SK-N-SH (cell line): Measurements from ENCODE around the gene NLRP4.

Experiments used
- CTCF ChIP-seq: fragments of 200-600 bp; sonication (generic); IDR thresholded peaks from 2 replicates; pipeline ENCODE4 v1.6.1; 2017; ENCODE audit warnings: antibody characterized with exemption, mild to moderate bottlenecking, moderate library complexity
- MAX ChIP-seq: IDR thresholded peaks from 2 replicates; pipeline ENCODE4 v1.4.0; 2012; ENCODE audit warnings: low read depth
- NFIC ChIP-seq: IDR thresholded peaks from 2 replicates; pipeline ENCODE4 v1.4.0; 2012; ENCODE audit warnings: borderline replicate concordance
- NRF1 ChIP-seq: IDR thresholded peaks from 2 replicates; pipeline ENCODE4 v1.6.1; 2012; ENCODE audit warnings: low read depth, mild to moderate bottlenecking, low read length
- POLR2AphosphoS5 ChIP-seq: IDR thresholded peaks from 2 replicates; pipeline ENCODE4 v1.6.1; 2012; ENCODE audit warnings: low read depth, low read length
- TCF12 ChIP-seq: IDR thresholded peaks from 2 replicates; pipeline ENCODE4 v1.4.0; 2012

GRCh38 chr19:55866521-55866920 is 30.2 kb downstream of the NLRP4 start:
- TF ChIP-seq CTCF (no peak), NRF1 (no peak), NFIC (no peak), MAX (no peak), TCF12 (no peak), POLR2AphosphoS5 (no peak)
